ENCODE measurements around the gene RALA. TPM values are rescaled to one million over a fixed set of nuclear protein-coding genes. Genes with fewer than 3 reads are reported as not detected.

Gene RALA
- total RNA-seq, 4 donors from 2014 or later, result 14.0 to 26.8 (median 17.9) TPM

GRCh38 chr7:39621261-39621660, 2.1 kb upstream of the RALA start:
- ATAC-seq (ENCODE audit: low FRiP score), result no peak
- no peak for DNase-seq (ENCODE audit: low spot score)
- TF ChIP-seq, protein P1, sequence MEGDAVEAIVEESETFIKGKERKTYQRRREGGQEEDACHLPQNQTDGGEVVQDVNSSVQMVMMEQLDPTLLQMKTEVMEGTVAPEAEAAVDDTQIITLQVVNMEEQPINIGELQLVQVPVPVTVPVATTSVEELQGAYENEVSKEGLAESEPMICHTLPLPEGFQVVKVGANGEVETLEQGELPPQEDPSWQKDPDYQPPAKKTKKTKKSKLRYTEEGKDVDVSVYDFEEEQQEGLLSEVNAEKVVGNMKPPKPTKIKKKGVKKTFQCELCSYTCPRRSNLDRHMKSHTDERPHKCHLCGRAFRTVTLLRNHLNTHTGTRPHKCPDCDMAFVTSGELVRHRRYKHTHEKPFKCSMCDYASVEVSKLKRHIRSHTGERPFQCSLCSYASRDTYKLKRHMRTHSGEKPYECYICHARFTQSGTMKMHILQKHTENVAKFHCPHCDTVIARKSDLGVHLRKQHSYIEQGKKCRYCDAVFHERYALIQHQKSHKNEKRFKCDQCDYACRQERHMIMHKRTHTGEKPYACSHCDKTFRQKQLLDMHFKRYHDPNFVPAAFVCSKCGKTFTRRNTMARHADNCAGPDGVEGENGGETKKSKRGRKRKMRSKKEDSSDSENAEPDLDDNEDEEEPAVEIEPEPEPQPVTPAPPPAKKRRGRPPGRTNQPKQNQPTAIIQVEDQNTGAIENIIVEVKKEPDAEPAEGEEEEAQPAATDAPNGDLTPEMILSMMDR (IDR thresholded peaks at IDR 0.05), result no peak

- TF ChIP-seq, protein P1 (IDR thresholded peaks at IDR 0.05), result no peak
- ATAC-seq (ENCODE audit: low FRiP score) (no peak), DNase-seq (ENCODE audit: low spot score) (no peak)
Observed at GRCh38 chr7:39621784-39622411, 1.5 kb upstream of the RALA start.

- DNase-seq (ENCODE audit: low spot score) (no peak), ATAC-seq (ENCODE audit: low FRiP score) (no peak)
Observed at GRCh38 chr7:39622609-39623008, 763 bp upstream of the RALA start.

GRCh38 chr7:39623732-39624441, 515 bp downstream of the RALA start:
- TF ChIP-seq, protein P1 (IDR thresholded peaks at IDR 0.05), result no peak
- peak; percentile 67 for ATAC-seq (ENCODE audit: low FRiP score)
- DNase-seq (ENCODE audit: low spot score), result no peak

More at GRCh38 chr7:39622609-39623008, 763 bp upstream of the RALA start:
- TF ChIP-seq, protein P1 (IDR thresholded peaks at IDR 0.05), result no peak

- ATAC-seq (ENCODE audit: low FRiP score) (peak; percentile 19), DNase-seq (ENCODE audit: low spot score) (no peak)
- TF ChIP-seq, protein P1 (IDR thresholded peaks at IDR 0.05), result no peak
Observed at GRCh38 chr7:39624442-39624807, 1.1 kb downstream of the RALA start.

GRCh38 chr7:39624935-39625694, 1.7 kb downstream of the RALA start:
- no peak for ATAC-seq (ENCODE audit: low FRiP score)
- TF ChIP-seq, protein P1 (IDR thresholded peaks at IDR 0.05), result no peak

More at GRCh38 chr7:39624935-39625694, 1.7 kb downstream of the RALA start:
- no peak for DNase-seq (ENCODE audit: low spot score)
